ENCODE data around the gene ADAMTS2.

The ADAMTS2 gene

GRCh38 chr5:179232091-179232735 is 113.0 kb downstream of the ADAMTS2 start:
- no peak for DNase-seq (ENCODE audit: low read depth in 3 of 3)

DNA sequence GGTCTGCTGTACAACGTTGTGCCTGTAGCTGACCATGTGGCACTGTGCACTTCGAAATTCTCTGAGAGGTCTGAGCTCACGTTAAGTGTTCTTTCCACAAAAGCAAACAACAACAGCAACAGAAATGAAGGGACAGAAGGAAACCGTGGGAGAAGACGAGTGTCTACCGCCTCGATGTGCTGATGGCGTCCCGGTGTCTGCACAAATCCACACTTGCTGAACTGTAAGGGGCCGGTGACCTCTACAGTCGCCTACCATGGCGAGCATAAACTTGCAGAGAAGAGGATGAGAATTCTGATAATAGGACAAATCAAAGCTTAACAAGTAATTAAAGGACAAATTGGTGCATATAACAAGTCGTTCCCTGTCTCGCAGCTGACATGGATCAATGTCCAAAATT is 114.0 kb downstream of the ADAMTS2 start:
- DNase-seq (ENCODE audit: low read depth in 3 of 3), result no peak

DNA sequence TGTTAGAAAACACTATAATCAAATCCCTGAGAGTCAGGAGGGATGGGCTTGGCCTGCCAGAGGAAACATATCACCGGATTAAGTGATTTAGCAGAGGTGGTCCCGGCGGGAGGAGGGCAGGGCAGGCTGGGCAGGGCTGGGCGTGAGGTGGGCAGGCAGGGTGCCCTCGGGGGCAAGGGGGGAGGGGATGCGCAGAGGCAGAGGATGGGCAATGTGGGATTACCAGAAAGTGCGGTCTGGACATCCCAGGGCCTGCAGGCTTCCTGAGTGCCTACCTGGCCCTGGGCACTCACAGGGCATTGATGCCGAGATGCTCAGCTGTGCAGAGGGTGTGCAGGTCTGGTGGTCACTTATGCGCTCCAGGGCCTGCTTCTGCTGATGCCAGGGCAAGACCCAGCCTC is 115.2 kb downstream of the ADAMTS2 start:
- no peak for DNase-seq (ENCODE audit: low read depth in 3 of 3)

GRCh38 chr5:179229331-179229831 is 115.9 kb downstream of the ADAMTS2 start:
- DNase-seq (ENCODE audit: low read depth in 3 of 3), result no peak

DNA sequence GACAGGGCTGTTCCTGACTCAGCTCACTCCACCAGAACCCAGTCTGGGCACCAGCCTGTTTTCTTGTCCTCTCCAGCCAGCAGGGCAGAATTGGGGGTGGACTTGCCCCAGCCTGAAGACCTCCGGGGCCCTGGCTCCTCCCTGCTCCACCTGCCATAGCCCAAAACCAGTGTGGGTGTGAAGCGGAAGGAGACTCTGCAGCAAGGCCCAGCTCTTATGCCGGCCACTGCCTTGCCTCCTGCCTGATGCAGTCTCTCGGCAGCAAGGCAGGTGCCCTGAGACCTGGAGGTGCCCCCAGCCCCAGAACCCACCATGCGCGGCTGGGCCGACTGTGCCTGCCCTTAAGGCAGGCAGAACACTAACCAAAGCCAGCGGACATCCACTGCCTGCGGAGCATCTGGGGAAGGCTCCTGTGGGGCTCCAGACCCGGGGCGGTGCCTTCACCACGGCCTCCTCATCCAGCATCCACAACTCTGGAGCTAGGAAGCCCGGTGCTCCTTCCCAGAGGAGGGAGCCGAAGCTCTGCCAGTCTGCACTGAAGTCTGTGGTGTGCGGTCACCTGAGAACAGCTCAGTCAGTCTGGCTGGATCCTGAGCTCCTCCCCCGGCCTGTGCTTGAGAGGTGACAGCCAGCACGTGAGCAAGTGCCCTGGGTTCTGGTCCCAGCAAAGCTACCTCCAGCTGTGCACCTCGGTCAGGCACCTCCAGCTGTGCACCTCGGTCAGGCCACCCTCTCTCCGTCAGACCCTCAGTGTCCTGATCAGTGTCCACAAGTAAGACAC is 116.7 kb downstream of the ADAMTS2 start:
- DNase-seq (ENCODE audit: low read depth in 3 of 3), result no peak

DNA sequence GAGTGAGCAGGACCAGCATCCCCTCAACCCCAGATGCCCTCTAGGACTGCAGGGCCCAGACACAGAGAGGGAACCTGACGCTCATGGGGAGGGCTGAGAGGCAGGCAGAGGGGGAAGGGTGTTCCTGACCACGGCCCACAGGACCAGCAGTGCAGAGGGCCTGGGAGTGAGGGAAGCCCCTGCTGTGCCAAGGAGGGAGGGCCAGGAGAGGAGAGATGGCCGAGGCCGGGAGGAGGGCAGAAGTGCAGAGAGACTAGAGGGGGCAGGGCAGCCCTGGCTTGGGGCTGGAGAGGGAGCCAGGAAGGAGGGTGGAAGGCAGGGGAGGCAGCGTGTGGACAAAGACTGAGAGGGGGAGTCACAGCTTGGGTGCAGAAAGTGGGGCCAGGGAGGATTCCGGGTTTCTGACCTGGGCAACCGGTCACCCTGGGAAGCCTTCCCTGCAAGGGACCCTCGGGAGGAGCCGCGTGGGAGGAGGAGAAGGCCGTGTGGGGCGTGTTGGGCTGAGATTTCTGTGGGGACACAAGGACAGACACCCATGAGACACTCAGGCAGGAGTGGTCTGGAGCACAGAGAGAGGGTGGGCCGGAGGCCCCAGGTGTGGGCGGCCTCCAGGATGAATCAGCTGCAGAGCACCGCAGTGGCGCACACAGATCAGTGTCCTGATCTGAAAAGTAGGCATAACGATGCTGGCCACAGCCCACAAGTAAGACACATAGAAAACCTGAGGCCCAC is 117.5 kb downstream of the ADAMTS2 start:
- DNase-seq (ENCODE audit: low read depth in 3 of 3), result no peak

GRCh38 chr5:179227229-179227579 is 118.1 kb downstream of the ADAMTS2 start:
- DNase-seq (ENCODE audit: low read depth in 3 of 3), result no peak

DNA sequence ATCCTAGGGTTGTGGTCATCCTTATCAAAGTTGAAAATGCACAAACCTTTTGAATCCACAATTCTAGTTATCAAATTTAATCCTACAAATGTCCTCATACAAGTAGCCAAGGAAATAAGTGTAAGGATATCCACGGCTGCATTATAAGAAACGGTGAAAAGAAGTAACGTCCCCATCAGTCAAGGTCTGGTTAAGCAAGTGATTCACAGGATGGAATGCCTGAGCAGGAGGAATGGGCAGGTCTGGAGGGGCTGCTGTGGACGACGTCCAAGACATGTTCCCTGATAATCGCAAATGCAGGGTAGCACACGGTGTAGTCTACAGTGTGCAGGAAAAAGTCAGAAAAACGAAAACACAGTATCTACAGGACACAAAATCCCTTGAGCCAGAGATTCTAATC is 118.6 kb downstream of the ADAMTS2 start:
- no peak for DNase-seq (ENCODE audit: low read depth in 3 of 3)

- DNase-seq (ENCODE audit: low read depth in 3 of 3), result no peak
Observed at GRCh38 chr5:179225387-179225786, 119.9 kb downstream of the ADAMTS2 start.

GRCh38 chr5:179224741-179225140 is 120.5 kb downstream of the ADAMTS2 start:
- DNase-seq (ENCODE audit: low read depth in 3 of 3), result no peak

DNA sequence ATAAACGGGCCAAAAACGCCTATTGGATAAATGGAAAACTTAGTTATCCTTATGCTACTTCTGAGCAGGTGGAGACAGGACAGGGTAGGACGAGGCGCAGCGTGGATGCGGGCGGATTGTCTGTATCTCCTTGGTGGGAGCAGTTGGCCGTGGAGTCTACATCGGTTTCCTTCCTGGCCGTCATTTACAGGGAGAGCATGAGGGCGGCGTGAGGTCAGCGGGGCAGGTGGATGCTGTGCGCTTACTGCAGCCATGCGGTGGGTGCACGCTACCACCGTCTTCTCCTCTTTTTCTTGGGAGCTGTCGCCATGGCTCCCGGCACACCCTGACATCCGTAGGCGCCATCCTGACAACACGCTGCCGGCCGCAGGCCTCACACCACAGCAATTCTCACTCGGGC is 121.3 kb downstream of the ADAMTS2 start:
- no peak for DNase-seq (ENCODE audit: low read depth in 3 of 3)

GRCh38 chr5:179223528-179223927 is 121.7 kb downstream of the ADAMTS2 start:
- DNase-seq (ENCODE audit: low read depth in 3 of 3), result no peak

DNA sequence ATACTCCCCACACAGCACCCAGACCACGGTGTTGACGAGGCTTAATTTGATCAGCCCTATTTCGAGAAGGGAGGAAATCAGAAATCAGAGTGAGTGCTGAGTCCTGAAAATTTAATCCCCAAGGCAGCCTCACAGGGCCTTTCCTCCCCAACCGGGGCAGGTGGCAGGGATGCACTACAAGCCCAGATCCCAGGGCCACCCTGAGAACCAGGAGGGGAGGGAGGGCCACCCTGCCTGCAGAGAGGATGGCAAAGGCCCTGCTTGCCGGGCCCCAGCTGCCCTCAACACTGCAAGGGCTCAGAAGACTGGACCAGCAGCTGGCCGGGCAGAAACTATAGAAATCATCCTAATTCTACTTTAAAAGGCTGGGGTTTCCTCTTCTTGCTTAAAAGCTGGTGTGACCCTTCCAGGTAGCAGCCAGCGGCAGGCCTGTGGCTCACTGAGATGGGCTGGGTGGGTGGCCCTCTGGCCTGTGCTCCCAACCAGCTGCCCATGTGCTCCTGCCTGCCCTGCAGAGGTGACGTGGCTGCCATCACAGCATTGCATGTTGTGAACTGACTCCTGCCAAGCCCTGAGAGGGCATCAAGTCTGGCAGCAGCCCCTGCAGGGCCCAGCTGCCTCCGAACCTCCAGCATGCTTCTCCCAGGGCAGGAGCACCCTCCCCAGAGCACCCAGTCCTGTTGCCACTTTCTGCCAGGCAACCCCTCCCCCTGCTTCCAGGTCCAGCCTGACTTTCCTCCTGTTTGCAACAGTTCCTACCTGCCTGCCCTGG is 122.8 kb downstream of the ADAMTS2 start:
- DNase-seq (ENCODE audit: low read depth in 3 of 3), result no peak

DNA sequence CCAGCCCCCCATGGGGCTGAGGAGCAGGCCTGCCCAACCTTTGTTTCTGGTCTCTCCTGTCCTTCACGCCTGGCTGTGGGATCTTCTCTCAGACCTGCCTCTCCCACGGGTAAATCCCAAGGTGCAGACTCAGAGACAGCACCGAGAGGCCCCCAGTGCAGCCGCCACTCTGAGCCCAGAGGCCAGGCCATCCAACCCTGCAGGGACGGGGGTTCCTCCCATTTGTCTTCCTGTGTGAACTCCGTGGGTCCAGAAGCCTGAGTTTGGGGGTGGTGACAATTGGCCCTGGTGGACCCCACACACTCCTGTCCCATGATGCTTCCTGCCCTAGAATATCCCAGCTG is 123.4 kb downstream of the ADAMTS2 start:
- DNase-seq (ENCODE audit: low read depth in 3 of 3), result no peak

DNA sequence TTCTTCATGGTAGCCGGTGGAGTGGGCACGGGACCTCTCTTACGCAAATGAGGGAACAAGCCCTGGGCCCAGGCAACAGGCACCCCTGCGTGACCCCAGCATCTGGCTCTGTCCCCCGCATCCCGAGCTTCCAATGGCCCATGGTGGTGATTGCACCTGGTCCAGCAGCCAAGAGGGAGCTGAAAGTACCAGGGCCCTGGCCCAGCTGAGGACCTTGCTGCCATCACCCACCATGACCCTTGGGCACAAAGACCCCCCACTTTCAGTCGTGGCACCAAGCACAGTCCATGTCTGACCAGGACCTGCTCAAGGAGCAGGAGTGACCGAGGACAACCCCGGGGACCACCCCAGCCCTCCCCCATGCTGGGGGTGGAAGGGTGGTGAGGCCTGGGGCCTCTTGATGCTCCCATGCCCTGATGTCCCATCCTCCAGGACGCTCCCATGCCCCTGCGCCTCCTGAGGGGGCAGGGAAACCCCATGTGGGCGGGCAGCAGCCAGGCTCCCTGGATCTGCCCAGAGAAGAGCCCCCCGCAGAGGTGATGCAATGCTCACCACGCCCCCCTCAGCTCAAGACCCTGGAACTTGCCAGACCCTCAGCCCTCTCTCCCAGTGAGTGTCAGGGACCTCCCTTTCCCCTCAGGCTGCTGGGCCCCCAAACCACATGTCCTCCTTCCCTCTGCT is 123.9 kb downstream of the ADAMTS2 start:
- no peak for DNase-seq (ENCODE audit: low read depth in 3 of 3)

- DNase-seq (ENCODE audit: low read depth in 3 of 3), result no peak
Observed at GRCh38 chr5:179220716-179221115, 124.5 kb downstream of the ADAMTS2 start.

DNA sequence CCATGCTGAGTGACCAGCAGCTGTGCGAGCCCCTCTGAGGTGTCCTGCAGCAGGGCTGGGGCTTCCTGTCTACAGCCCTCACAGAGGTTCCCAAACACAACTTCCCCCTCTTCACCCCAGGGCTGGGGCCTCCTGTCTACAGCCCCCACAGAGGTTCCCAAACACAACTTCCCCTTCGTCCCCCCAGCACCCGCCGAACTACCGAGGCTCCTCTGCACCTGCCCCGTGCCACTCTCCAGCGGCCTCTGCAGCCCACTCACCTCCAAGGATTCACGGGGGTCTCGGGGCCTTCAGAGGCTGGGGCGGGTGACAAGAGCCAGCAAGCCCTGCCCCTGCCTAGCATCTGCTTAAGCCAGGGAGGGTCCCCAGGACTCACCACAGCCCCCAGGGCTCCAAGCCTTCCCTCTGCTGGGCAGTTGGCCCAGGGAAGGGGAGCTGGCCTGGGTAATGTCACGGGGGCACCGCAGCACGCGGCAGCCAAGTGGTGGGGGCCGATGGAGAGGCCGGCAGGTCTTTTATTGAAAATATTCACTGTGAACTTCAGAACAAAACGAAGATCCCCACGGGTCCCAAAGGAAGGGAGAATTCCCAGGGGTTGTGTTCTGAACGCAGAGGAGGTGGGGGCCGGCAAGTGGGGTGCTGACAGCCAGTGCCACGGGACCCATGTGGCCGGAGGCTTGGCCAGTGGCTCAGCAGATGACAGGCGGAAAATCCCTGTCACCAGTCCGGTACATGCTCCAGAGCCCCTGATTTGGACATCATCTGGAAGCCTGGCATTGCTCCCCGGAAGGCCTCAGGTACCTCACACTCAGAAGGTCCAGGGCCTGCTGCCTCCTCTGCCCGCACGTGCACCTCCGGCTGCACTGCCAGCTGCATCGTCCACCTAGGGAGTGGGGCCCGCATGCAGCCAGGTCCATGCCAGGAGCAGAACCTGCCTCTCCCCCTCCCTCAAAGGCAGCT is 125.3 kb downstream of the ADAMTS2 start:
- no peak for DNase-seq (ENCODE audit: low read depth in 3 of 3)

DNA sequence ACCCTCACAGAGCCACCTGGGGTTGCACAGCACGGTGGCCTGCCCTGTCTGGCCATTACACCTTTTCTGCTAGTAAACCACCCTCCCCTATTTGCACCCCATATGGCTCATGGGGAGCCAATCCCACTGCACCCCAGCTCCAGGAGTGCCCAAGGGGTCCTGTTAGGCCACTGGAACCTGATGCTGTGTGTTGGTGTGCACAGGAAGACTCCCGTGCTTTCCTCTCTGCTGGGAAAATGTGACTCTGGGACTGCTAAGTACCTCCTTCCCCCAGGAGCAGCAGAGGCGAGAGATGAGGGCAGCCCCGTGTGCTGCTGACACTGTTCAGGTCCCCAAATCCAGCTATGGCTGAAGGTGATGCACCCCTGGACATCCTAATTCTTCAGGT is 126.3 kb downstream of the ADAMTS2 start:
- no peak for DNase-seq (ENCODE audit: low read depth in 3 of 3)

- no peak for DNase-seq (ENCODE audit: low read depth in 3 of 3)
Observed at GRCh38 chr5:179217956-179218942, 127.0 kb downstream of the ADAMTS2 start.

Measured in stimulated activated CD4-positive, alpha-beta T cell treated with anti-CD3 and anti-CD28 coated beads, TNF-alpha, amount 100 ng/mL, for 48 hours (primary cell).